WI38 (cell line): ENCODE measurements around the gene CNTFR.

Experiments
- H3K4me3 ChIP-seq: 2 replicates; pipeline ENCODE4 v1.5.1; 2011; ENCODE audit warnings: low read depth, mild to moderate bottlenecking, control low read depth, low read length
- CTCF ChIP-seq: IDR thresholded peaks from 2 replicates; pipeline ENCODE4 v1.5.1; 2012; ENCODE audit warnings: low read depth, mild to moderate bottlenecking, control low read depth, low read length

Gene CNTFR

GRCh38 chr9:34555936-34556525, 33.5 kb downstream of the CNTFR start:
- no peak for TF ChIP-seq CTCF
- H3K4me3 ChIP-seq: no peak overlapping the region

- no peak overlapping the region for H3K4me3 ChIP-seq
- TF ChIP-seq CTCF: no peak
Measured at GRCh38 chr9:34555500-34555899, 34.0 kb downstream of the CNTFR start.

DNA sequence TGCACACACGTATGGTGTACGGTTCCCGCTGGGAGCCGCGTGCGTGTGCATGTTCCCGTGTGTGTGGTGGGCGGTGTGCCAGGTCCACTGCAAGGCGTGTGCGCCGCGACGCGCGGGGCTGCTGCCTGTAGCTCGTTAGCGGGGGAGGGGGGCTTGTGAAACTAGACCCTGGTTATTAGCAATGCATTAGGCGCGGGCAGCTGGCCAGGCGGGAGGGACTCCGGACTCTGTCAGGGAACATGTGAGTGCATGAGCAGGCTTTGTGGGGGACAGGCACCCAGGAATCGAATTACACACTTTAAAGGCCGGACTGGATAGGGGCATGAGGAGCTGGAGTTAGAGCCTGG, 34.5 kb downstream of the CNTFR start:
- no peak overlapping the region for H3K4me3 ChIP-seq
- TF ChIP-seq CTCF: no peak

DNA sequence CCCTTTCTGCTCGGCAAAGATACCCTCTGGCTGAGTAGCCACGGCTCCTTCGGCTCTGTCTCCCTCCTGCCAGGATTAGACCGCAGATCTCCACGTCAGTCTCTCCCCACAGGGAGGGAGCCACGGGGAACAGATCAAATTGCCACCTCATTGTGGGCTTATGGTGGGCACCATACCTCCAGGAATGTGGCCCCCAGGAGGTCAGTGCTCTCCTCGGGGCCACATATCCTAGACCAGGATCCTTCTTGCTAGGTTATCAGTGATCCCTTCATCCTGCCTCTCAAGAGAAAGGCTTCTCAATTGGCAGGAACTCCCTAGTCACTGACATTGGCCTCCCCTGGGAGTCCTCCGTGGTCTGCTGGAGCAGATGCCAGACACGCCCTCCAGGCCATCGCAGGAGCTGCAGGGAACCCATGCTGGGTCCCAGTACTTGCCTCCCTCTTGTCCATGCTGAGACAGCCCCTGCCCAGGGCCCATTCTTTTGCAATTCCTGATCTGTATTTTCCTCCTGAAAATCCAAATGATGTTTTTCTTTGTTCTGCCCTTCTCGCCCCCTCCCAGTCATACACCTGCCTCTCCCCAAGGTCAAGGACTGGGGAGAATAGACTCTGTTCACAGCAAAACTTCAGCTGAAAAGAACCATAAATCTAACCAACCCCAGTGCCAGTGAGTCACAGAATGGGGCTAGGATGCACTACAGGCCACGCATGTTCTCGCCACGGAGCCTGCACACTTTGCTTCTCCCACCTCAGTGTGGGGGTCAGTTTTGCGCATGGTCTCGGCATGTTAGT, 35.1 kb downstream of the CNTFR start:
- H3K4me3 ChIP-seq: no peak overlapping the region
- no peak for TF ChIP-seq CTCF

DNA sequence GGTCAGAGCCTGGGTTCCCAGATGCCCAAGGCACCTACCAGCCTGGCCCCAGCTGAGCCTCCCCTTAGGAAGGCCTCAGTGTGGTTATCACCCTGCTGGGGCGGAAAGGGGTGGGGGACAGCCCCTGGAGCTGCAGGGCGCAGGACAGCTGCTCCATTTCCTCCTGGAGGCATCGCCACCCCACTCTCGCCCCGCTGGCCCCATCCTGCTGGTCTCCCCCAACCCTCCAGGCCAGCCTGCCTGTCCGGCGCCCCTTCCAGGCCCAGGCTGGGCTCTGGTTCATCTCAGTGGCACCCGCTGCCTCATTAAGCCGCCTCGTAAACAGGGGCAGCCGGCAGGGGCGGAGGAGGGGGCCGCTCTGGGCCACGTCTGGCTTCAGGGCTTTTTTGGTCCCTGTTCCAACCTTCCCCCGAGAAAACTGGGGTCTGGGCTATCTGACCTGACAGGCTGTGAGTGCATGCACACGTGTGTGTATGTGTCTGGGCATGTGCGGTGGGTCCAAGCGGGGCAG, 36.0 kb downstream of the CNTFR start:
- no peak overlapping the region for H3K4me3 ChIP-seq
- TF ChIP-seq CTCF: no peak

DNA sequence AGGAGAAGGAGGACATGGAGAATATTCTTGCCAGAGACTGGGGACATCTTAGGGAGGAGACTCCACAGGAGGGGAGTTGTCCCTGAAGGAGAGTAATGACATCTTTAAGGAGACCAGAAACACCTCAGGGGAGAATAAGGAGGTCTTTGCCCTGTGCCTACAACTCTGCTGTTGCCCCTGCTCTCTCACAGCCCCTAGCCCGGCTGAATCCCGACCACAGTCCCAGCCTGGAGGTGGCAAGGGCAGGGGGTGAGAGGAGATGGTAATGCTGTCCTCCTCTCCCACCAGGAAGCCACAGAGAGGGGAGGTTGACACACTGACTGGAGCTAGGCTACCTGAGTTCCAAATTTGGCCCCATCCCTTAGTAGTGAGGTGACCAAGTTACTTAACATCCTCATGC, 36.5 kb downstream of the CNTFR start:
- no peak overlapping the region for H3K4me3 ChIP-seq
- TF ChIP-seq CTCF: no peak

DNA sequence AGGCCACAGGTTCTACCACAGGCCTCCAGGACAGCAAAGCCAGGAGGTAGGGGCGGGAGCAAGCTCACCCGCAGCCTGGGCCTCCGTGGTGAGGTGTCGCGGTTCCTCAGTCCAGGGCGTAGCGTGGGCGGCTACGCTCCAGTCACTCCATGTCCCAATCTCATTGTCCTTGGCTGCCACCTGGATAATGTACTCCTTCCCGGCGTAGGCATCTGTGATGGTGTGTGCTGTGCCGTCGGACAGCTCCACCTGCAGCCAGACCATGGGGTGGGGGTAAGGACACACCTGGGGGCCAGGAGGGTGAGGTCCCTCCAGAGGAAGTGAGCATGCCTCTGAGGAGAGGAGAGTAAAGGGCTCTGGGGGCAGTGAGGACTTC, 36.9 kb downstream of the CNTFR start:
- TF ChIP-seq CTCF: no peak
- H3K4me3 ChIP-seq: no peak overlapping the region
